Chondrocyte (in vitro differentiated cells): ENCODE measurements around the gene SLC36A2. TPM values are rescaled to one million over a fixed set of nuclear protein-coding genes. Genes with fewer than 3 reads are reported as not detected.
"Not testable (repeated sequence)": the region's sequence is repeated elsewhere in the genome, so short reads cannot be mapped to it uniquely, and the experiment has no call there.

Source experiments
- DNase-seq: peaks from one replicate; pipeline ENCODE4 v3.0.0; 2021; ENCODE audit warnings: mixed read lengths, low spot score
- H3K27ac Mint-ChIP-seq: one replicate; pipeline ENCODE4 v1.8.0; 2021; ENCODE audit warnings: mild to moderate bottlenecking, moderate library complexity, mixed read lengths; ENCODE audit not compliant: unreplicated experiment
- H3K27me3 Mint-ChIP-seq: 2 replicates; pipeline ENCODE4 v1.8.0; 2021; ENCODE audit warnings: low read depth, mixed read lengths
- H3K36me3 Mint-ChIP-seq: 2 replicates; pipeline ENCODE4 v1.8.0; 2021; ENCODE audit warnings: low read depth, mixed read lengths
- H3K4me1 Mint-ChIP-seq: 2 replicates; pipeline ENCODE4 v1.8.0; 2021; ENCODE audit warnings: low read depth, mild to moderate bottlenecking, mixed read lengths
- H3K4me3 Mint-ChIP-seq: one replicate; pipeline ENCODE4 v1.8.0; 2021; ENCODE audit warnings: mild to moderate bottlenecking, moderate library complexity, mixed read lengths; ENCODE audit not compliant: unreplicated experiment
- H3K9me3 Mint-ChIP-seq: 2 replicates; pipeline ENCODE4 v1.8.0; 2021; ENCODE audit warnings: low read depth, mixed read lengths
- total RNA-seq: library from RNA; stranded (reverse); gene quantifications from 3 replicates; pipeline ENCODE4 v1.2.1, GENCODE V29; 2021
- TF ChIP-seq, protein P1 (sequence below): fragments of 200-600 bp; sonication (generic); IDR thresholded peaks from 2 replicates; pipeline ENCODE4 v1.5.0; 2021; ENCODE audit warnings: antibody characterized with exemption, mild to moderate bottlenecking, moderate library complexity

SLC36A2 gene
- total RNA-seq, 1 donor from 2014 or later: not detected

DNA sequence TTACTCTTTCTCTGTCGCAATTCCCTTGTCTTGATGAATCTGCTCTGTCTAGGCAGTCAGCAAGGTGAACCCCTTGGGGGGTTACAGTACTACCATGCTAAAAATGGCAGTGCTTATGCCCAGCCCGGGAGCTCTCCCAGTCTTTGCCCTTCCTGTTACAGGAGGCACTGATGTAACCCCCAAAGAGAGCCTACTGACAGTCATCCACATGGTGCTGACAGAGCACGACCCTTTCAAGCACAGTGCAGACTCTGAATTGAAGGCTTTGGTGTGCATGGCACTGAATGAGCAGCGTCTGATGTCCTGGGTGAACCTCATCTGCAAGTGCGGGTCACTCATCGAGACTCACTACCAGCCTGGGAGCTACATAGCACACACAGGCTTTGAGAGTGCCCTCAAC, 34.5 kb upstream of the SLC36A2 start:
- Mint-ChIP-seq H3K9me3 (no peaks in the 10 kb centered on the region), H3K36me3 (no peaks in the 10 kb centered on the region), H3K27ac (no peak overlapping the region), H3K27me3 (peaks cover 15% of the 10 kb centered on the region), H3K4me1 (no peaks in the 10 kb centered on the region), H3K4me3 (no peak overlapping the region)
- DNase-seq: no peak
- TF ChIP-seq, protein P1, sequence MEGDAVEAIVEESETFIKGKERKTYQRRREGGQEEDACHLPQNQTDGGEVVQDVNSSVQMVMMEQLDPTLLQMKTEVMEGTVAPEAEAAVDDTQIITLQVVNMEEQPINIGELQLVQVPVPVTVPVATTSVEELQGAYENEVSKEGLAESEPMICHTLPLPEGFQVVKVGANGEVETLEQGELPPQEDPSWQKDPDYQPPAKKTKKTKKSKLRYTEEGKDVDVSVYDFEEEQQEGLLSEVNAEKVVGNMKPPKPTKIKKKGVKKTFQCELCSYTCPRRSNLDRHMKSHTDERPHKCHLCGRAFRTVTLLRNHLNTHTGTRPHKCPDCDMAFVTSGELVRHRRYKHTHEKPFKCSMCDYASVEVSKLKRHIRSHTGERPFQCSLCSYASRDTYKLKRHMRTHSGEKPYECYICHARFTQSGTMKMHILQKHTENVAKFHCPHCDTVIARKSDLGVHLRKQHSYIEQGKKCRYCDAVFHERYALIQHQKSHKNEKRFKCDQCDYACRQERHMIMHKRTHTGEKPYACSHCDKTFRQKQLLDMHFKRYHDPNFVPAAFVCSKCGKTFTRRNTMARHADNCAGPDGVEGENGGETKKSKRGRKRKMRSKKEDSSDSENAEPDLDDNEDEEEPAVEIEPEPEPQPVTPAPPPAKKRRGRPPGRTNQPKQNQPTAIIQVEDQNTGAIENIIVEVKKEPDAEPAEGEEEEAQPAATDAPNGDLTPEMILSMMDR: no peak

DNA sequence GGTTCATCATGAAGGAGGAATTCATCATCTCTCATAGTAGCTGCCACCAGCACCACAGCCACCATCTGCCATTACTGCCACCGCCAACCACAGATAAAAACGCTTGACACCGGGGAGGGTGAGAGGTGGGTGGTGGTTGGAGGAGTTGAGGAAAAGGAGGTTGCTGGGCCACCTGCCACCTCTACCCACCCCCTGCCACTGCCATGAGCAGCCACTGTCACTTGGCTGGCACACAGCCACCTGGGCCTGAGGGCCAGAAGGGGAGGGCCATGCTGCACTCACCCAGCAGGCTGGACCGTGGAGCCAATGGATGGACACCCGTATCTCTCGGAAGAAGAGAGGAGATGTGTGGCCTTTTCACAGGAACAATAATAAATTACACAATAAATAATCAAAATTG, 31.3 kb upstream of the SLC36A2 start:
- TF ChIP-seq, protein P1: no peak
- H3K27ac Mint-ChIP-seq: no peak overlapping the region
- H3K4me1 Mint-ChIP-seq: no peaks in the 10 kb centered on the region
- peaks cover 2% of the 10 kb centered on the region for H3K9me3 Mint-ChIP-seq
- no peaks in the 10 kb centered on the region for H3K36me3 Mint-ChIP-seq
- no peak overlapping the region for H3K4me3 Mint-ChIP-seq
- no peak for DNase-seq
- H3K27me3 Mint-ChIP-seq: peaks cover 6% of the 10 kb centered on the region

DNA sequence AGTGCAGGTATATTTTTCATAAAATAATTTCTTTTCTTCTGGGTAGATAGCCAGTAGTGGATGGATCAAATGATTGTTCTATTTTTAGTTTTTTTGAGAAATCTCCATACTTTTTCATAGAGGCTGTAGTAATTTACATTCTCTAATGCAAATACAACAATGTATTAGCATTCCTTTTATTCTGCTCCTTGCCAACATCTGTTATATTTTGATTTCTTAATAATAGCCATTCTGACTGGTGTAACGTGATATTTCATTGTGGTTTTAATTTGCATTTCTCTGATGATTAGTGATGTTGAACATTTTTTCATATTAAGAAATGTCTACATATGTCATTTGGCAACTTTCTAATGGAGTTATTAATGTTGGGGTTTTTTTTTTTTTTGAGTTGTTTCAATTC, 27.2 kb upstream of the SLC36A2 start:
- TF ChIP-seq, protein P1: no peak
- Mint-ChIP-seq H3K27ac (no peak overlapping the region), H3K4me1 (no peaks in the 10 kb centered on the region), H3K9me3 (peaks cover 2% of the 10 kb centered on the region), H3K36me3 (no peaks in the 10 kb centered on the region), H3K4me3 (no peak overlapping the region), H3K27me3 (peaks cover 4% of the 10 kb centered on the region)
- no peak for DNase-seq

DNA sequence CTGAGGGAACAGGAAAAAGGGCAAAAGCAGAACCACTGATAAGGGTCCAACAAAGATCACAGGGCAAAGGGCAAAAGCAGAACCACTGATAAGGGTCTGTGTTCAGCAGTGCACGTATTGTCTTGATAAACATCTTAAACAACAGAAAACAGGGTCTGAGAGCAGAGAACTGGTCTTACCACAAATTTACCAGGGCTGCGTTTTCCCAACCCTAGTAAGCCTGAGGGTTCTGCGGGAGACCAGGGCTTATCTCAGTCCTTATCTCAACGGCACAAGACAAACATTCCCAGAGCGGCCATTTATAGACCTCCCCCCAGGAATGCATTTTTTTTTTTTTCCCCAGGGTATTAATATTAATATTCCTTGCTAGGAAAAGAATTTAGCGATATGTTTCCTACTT, 19.7 kb upstream of the SLC36A2 start:
- H3K27ac Mint-ChIP-seq, H3K36me3 Mint-ChIP-seq, H3K27me3 Mint-ChIP-seq, DNase-seq, H3K4me3 Mint-ChIP-seq, H3K4me1 Mint-ChIP-seq: not testable (repeated sequence)
- peaks cover 42% of the 10 kb centered on the region for H3K9me3 Mint-ChIP-seq

DNA sequence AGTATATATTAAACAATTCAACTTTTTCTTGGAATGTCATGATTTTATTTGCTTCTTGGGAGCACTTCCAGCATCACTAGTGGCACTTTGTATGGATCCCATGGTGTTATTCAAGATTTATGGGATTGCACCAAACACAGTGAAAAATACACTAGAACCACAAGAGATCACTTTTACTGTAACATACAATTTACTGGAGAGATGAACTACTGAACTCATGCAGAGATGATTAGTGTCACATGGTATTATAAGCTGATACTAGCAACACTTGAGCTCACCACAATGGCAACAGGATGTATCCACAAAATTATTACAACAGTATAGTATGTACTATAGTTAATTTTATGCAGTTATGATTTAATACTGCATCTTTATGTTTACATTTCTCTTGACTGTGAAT, 16.3 kb upstream of the SLC36A2 start:
- peaks cover 10% of the 10 kb centered on the region for H3K27me3 Mint-ChIP-seq
- no peaks in the 10 kb centered on the region for H3K4me1 Mint-ChIP-seq
- peaks cover 46% of the 10 kb centered on the region for H3K9me3 Mint-ChIP-seq
- no peak overlapping the region for H3K27ac Mint-ChIP-seq
- peaks cover 5% of the 10 kb centered on the region for H3K36me3 Mint-ChIP-seq
- H3K4me3 Mint-ChIP-seq: no peak overlapping the region
- TF ChIP-seq, protein P1: no peak
- no peak for DNase-seq

DNA sequence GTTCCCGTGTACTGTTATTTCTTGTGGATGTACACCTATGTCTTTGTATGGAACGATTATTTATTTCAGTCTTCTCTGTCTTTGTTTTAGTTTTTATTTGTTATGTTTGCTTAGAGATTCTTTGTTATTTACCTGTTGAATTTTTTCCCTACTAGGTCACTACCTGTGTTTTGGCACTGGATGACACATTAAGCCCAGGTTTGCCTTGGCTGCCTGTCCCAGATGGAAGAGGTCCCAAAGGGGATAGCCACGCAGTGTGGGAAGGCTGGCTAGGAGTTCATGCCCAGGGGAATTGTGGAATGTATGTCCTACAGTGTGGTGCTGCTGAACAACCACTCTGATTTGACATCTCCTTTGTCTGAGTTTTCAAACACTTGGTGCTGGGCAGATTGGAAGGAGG, 15.6 kb upstream of the SLC36A2 start:
- Mint-ChIP-seq H3K9me3 (peaks cover 39% of the 10 kb centered on the region), H3K4me3 (no peak overlapping the region), H3K27me3 (peaks cover 10% of the 10 kb centered on the region), H3K36me3 (peaks cover 5% of the 10 kb centered on the region), H3K4me1 (no peaks in the 10 kb centered on the region), H3K27ac (no peak overlapping the region)
- TF ChIP-seq, protein P1: no peak
- no peak for DNase-seq
